Ishikawa (cell line): ENCODE data around the gene PLAAT5.
A peak's percentile ranks its signal among the peaks of the same experiment; 100 is the strongest.

ENCODE experiments used
- CEBPB ChIP-seq: IDR thresholded peaks from 2 replicates; pipeline ENCODE4 v1.6.1; 2012
- CREB1 ChIP-seq: IDR thresholded peaks from 2 replicates; pipeline ENCODE4 v1.6.1; 2012; ENCODE audit warnings: low read depth
- EGR1 ChIP-seq: IDR thresholded peaks from 2 replicates; pipeline ENCODE4 v1.6.1; 2012
- EP300 ChIP-seq: IDR thresholded peaks from 2 replicates; pipeline ENCODE4 v1.6.1; 2012; ENCODE audit warnings: borderline replicate concordance
- FOXM1 ChIP-seq: IDR thresholded peaks from 2 replicates; pipeline ENCODE4 v1.6.1; 2012; ENCODE audit warnings: low read depth, borderline replicate concordance
- MAX ChIP-seq: IDR thresholded peaks from 2 replicates; pipeline ENCODE4 v1.6.1; 2012
- NFIC ChIP-seq: IDR thresholded peaks from 2 replicates; pipeline ENCODE4 v1.6.1; 2012
- RAD21 ChIP-seq: IDR thresholded peaks from 2 replicates; pipeline ENCODE4 v1.6.1; 2012; ENCODE audit warnings: low read depth
- TAF1 ChIP-seq: IDR thresholded peaks from 2 replicates; pipeline ENCODE4 v1.6.1; 2012; ENCODE audit warnings: low read depth, mild to moderate bottlenecking
- TCF12 ChIP-seq: IDR thresholded peaks from 2 replicates; pipeline ENCODE4 v1.6.1; 2012; ENCODE audit warnings: low read depth
- TEAD4 ChIP-seq: IDR thresholded peaks from 2 replicates; pipeline ENCODE4 v1.6.1; 2012
- YY1 ChIP-seq: IDR thresholded peaks from 2 replicates; pipeline ENCODE4 v1.6.1; 2012; ENCODE audit warnings: low read depth
- ZBTB7A ChIP-seq: IDR thresholded peaks from 2 replicates; pipeline ENCODE4 v1.6.1; 2012; ENCODE audit warnings: low read depth
- TF ChIP-seq, protein P1 (sequence below): IDR thresholded peaks from 2 replicates; pipeline ENCODE4 v1.6.1; 2012
- TF ChIP-seq, protein P2 (sequence below): IDR thresholded peaks from 2 replicates; pipeline ENCODE4 v1.6.1; 2012; ENCODE audit warnings: low read depth, mild to moderate bottlenecking

The PLAAT5 gene

GRCh38 chr11:63480039-63480438 lies 10.9 kb downstream of the PLAAT5 start:
- TF ChIP-seq, protein P1, sequence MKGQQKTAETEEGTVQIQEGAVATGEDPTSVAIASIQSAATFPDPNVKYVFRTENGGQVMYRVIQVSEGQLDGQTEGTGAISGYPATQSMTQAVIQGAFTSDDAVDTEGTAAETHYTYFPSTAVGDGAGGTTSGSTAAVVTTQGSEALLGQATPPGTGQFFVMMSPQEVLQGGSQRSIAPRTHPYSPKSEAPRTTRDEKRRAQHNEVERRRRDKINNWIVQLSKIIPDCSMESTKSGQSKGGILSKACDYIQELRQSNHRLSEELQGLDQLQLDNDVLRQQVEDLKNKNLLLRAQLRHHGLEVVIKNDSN, result no peak
- TF ChIP-seq NFIC, result no peak
- TF ChIP-seq TAF1, result no peak
- TF ChIP-seq MAX, result no peak
- TF ChIP-seq ZBTB7A, result no peak
- no peak for TF ChIP-seq EGR1

DNA sequence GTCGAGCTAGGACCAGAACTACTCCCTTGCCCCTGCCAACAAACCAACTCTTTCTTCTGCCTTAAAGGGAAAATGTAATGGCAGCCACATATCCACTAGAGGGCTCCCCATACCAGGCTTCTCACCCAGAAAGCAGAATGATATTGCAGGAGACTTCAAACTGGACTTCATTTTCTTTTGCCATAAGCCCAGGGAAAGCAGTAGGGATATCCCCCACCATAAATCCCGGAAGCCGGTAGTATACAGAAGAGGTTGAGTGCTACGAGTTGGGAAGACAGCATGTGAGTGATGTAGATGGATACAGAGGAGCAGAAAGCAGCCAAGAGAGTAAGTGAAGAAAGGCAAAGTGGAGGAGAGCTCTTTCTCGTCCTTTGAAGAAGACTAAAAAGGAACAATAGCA lies 12.1 kb downstream of the PLAAT5 start:
- TF ChIP-seq FOXM1, result no peak
- peak; percentile 96 for TF ChIP-seq RAD21

GRCh38 chr11:63476618-63477017 lies 14.3 kb downstream of the PLAAT5 start:
- TF ChIP-seq, protein P1, result no peak
- no peak for TF ChIP-seq CREB1
- no peak for TF ChIP-seq ZBTB7A
- TF ChIP-seq EP300, result no peak
- no peak for TF ChIP-seq TAF1
- TF ChIP-seq NFIC, result no peak
- TF ChIP-seq YY1, result no peak
- no peak for TF ChIP-seq EGR1
- TF ChIP-seq RAD21, result no peak
- no peak for TF ChIP-seq TEAD4
- no peak for TF ChIP-seq TCF12
- TF ChIP-seq, protein P2, sequence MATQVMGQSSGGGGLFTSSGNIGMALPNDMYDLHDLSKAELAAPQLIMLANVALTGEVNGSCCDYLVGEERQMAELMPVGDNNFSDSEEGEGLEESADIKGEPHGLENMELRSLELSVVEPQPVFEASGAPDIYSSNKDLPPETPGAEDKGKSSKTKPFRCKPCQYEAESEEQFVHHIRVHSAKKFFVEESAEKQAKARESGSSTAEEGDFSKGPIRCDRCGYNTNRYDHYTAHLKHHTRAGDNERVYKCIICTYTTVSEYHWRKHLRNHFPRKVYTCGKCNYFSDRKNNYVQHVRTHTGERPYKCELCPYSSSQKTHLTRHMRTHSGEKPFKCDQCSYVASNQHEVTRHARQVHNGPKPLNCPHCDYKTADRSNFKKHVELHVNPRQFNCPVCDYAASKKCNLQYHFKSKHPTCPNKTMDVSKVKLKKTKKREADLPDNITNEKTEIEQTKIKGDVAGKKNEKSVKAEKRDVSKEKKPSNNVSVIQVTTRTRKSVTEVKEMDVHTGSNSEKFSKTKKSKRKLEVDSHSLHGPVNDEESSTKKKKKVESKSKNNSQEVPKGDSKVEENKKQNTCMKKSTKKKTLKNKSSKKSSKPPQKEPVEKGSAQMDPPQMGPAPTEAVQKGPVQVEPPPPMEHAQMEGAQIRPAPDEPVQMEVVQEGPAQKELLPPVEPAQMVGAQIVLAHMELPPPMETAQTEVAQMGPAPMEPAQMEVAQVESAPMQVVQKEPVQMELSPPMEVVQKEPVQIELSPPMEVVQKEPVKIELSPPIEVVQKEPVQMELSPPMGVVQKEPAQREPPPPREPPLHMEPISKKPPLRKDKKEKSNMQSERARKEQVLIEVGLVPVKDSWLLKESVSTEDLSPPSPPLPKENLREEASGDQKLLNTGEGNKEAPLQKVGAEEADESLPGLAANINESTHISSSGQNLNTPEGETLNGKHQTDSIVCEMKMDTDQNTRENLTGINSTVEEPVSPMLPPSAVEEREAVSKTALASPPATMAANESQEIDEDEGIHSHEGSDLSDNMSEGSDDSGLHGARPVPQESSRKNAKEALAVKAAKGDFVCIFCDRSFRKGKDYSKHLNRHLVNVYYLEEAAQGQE, result no peak
- TF ChIP-seq FOXM1, result no peak

DNA sequence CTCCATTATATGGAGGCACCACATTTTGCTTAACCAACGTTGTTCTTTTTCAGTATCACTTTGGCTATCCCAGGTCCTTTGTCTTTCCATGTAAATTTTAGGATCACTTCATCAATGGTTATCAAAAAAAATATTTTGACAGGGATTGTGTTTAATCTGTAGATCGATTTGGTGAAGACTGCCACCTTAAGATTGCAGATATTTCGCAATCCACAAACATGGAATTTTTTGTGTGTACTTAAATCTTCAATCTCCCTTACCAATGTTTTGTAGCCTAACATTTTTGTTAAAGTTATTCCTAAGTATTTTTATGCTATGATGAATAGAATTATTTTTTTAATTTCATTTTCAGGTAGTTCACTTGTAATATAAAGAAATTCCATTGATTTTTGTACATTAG lies 18.6 kb downstream of the PLAAT5 start:
- TF ChIP-seq, protein P2, result no peak
- TF ChIP-seq CEBPB, result peak; percentile 74
- TF ChIP-seq TAF1, result no peak

DNA sequence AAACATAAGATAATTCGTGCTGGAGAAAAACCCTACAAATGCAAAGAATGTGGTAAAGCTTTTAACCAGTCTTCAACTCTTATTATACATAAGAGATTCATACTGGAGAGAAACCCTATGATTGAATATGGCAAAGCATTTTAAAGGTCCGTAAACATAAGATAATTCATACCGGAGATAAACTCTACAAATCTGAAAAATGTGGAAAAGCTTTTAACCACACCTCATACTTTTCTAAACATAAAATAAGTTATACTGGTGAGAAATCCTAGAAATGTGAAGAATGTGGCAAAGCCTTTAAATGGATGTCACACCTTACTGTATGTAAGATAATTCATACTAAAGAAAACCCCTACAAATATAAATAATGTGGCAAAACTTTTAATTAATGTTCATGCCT lies 20.7 kb downstream of the PLAAT5 start:
- TF ChIP-seq MAX (no peak), TAF1 (no peak), YY1 (no peak), ZBTB7A (no peak)

DNA sequence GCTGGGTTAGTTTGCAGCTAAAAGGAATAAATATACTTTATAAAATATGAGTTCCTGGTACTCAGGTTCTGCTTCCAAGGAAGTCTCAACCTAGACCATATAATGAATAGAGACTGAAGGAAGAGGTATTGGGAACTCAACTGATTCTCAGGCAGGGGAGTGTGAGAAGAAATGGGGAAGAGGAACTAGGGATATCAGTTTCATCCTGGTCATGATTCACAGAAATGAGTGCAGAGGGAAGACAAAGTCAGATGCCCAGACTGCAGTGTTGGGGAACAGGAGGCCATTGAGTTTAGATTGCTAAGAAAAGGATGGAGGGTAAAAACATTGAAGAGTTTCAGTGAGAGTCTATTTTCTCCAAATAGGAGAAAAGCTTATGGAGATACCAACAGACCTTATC lies 28.8 kb downstream of the PLAAT5 start:
- TF ChIP-seq TAF1, result no peak
- no peak for TF ChIP-seq TEAD4
- TF ChIP-seq, protein P2, result no peak
- TF ChIP-seq EGR1, result no peak
- no peak for TF ChIP-seq YY1
- no peak for TF ChIP-seq FOXM1
- no peak for TF ChIP-seq NFIC
- no peak for TF ChIP-seq EP300
- TF ChIP-seq RAD21, result no peak
- no peak for TF ChIP-seq MAX
